HEK293 (cell line): ENCODE measurements around the gene CIAO2A.

Experiments
- CTCF ChIA-PET: fragments of 350-600 bp; formaldehyde crosslinking; extraction: SDS; loops from one replicate; lab custom pipeline; 2021; ENCODE audit warnings: antibody characterized with exemption; lab: Yijun Ruan, JAX
- POLR2A ChIA-PET: fragments of 300-600 bp; formaldehyde crosslinking; extraction: SDS; loops from one replicate; lab custom pipeline; 2020; ENCODE audit warnings: antibody characterized with exemption, inconsistent platforms; lab: Yijun Ruan, JAX
- H3K27ac ChIP-seq: fragments of 200-500 bp; sonication (Bioruptor generic); 2 replicates; pipeline ENCODE4 v1.5.1; 2014; ENCODE audit warnings: low read depth, low read length, control low read depth, inconsistent platforms; ENCODE audit errors: extremely low read depth
- H3K36me3 ChIP-seq, 2 experiments: fragments of 200-500 bp in 1 of 2; sonication (Bioruptor generic) in 1 of 2; 1 replicate in 1 of 2; 2 replicates in 1 of 2; pipeline ENCODE4 v1.5.1; 2014 to 2017; ENCODE audit warnings: inconsistent platforms in 2 of 2, low read length in 2 of 2; ENCODE audit not compliant: control insufficient read depth in 2 of 2, insufficient read depth in 1 of 2
- H3K4me1 ChIP-seq: fragments of 200-500 bp; sonication (Bioruptor generic); 2 replicates; pipeline ENCODE4 v1.5.1; 2014; ENCODE audit warnings: mild to moderate bottlenecking, low read length, inconsistent platforms; ENCODE audit not compliant: control insufficient read depth, insufficient read depth
- H3K4me3 ChIP-seq: 2 replicates; pipeline ENCODE4 v1.5.1; 2011; ENCODE audit warnings: low read depth, mild to moderate bottlenecking, control low read depth, low read length, moderate library complexity
- H3K9me3 ChIP-seq: fragments of 200-500 bp; sonication (Bioruptor generic); 2 replicates; pipeline ENCODE4 v1.5.1; 2014; ENCODE audit warnings: low read depth, low read length, inconsistent platforms; ENCODE audit not compliant: control insufficient read depth, insufficient read depth
- ATF2 ChIP-seq: fragments of 450-650 bp; formaldehyde crosslinking; IDR thresholded peaks from 2 replicates; pipeline ENCODE4 v1.5.1; 2016; ENCODE audit warnings: missing biosample characterization, missing genetic modification characterization, low read depth
- KLF9 ChIP-seq: fragments of 450-650 bp; formaldehyde crosslinking; IDR thresholded peaks from 2 replicates; pipeline ENCODE4 v1.5.1; 2016; ENCODE audit warnings: missing biosample characterization, missing genetic modification characterization, low read depth
- REPIN1 ChIP-seq: fragments of 450-650 bp; formaldehyde crosslinking; IDR thresholded peaks from 2 replicates; pipeline ENCODE4 v1.5.1; 2017; ENCODE audit warnings: missing biosample characterization, missing genetic modification characterization, low read depth
- SCRT2 ChIP-seq: fragments of 450-650 bp; formaldehyde crosslinking; IDR thresholded peaks from 2 replicates; pipeline ENCODE4 v1.5.1; 2016; ENCODE audit warnings: missing biosample characterization, missing genetic modification characterization
- TCF7L2 ChIP-seq: IDR thresholded peaks from 2 replicates; pipeline ENCODE4 v1.6.1; 2011; ENCODE audit warnings: low read depth, mild to moderate bottlenecking, inconsistent platforms, low read length, moderate library complexity, borderline replicate concordance
- TRIM28 ChIP-seq: IDR thresholded peaks from 2 replicates; pipeline ENCODE4 v1.6.1; 2011; ENCODE audit warnings: low read length, control low read depth, borderline replicate concordance
- ZIC2 ChIP-seq: fragments of 450-650 bp; formaldehyde crosslinking; IDR thresholded peaks from 2 replicates; pipeline ENCODE4 v1.5.1; 2016; ENCODE audit warnings: missing biosample characterization, missing genetic modification characterization
- ZNF10 ChIP-seq: fragments of 450-650 bp; formaldehyde crosslinking; IDR thresholded peaks from 2 replicates; pipeline ENCODE4 v1.5.1; 2017; ENCODE audit warnings: missing biosample characterization, missing genetic modification characterization
- ZNF132 ChIP-seq: fragments of 450-650 bp; formaldehyde crosslinking; IDR thresholded peaks from 2 replicates; pipeline ENCODE4 v1.5.1; 2017; ENCODE audit warnings: missing biosample characterization, missing genetic modification characterization, borderline replicate concordance
- ZNF138 ChIP-seq: fragments of 450-650 bp; formaldehyde crosslinking; IDR thresholded peaks from 2 replicates; pipeline ENCODE4 v1.5.1; 2016; ENCODE audit warnings: missing biosample characterization, missing genetic modification characterization, borderline replicate concordance
- ZNF202 ChIP-seq: fragments of 450-650 bp; formaldehyde crosslinking; IDR thresholded peaks from 2 replicates; pipeline ENCODE4 v1.5.1; 2016; ENCODE audit warnings: missing biosample characterization, missing genetic modification characterization, borderline replicate concordance
- ZNF302 ChIP-seq: fragments of 450-650 bp; formaldehyde crosslinking; IDR thresholded peaks from 2 replicates; pipeline ENCODE4 v1.5.1; 2016; ENCODE audit warnings: missing biosample characterization, missing genetic modification characterization, low read depth
- ZNF311 ChIP-seq: fragments of 450-650 bp; formaldehyde crosslinking; IDR thresholded peaks from 2 replicates; pipeline ENCODE4 v1.5.1; 2017; ENCODE audit warnings: missing biosample characterization, missing genetic modification characterization, borderline replicate concordance
- ZNF324 ChIP-seq: fragments of 450-650 bp; formaldehyde crosslinking; IDR thresholded peaks from 2 replicates; pipeline ENCODE4 v1.5.1; 2016; ENCODE audit warnings: missing biosample characterization, missing genetic modification characterization
- ZNF350 ChIP-seq: fragments of 450-650 bp; formaldehyde crosslinking; IDR thresholded peaks from 2 replicates; pipeline ENCODE4 v1.5.0; 2017; ENCODE audit warnings: missing biosample characterization, mild to moderate bottlenecking, missing genetic modification characterization
- ZNF521 ChIP-seq: fragments of 450-650 bp; formaldehyde crosslinking; IDR thresholded peaks from 2 replicates; pipeline ENCODE4 v1.5.1; 2017; ENCODE audit warnings: missing biosample characterization, mild to moderate bottlenecking, missing genetic modification characterization
- ZNF560 ChIP-seq: fragments of 450-650 bp; formaldehyde crosslinking; IDR thresholded peaks from 2 replicates; pipeline ENCODE4 v1.5.1; 2017; ENCODE audit warnings: missing biosample characterization, missing genetic modification characterization, borderline replicate concordance
- ZNF610 ChIP-seq: fragments of 450-650 bp; formaldehyde crosslinking; IDR thresholded peaks from 2 replicates; pipeline ENCODE4 v1.5.1; 2016; ENCODE audit warnings: missing biosample characterization, missing genetic modification characterization, borderline replicate concordance
- ZSCAN18 ChIP-seq: fragments of 450-650 bp; formaldehyde crosslinking; IDR thresholded peaks from 2 replicates; pipeline ENCODE4 v1.5.1; 2016; ENCODE audit warnings: missing biosample characterization, missing genetic modification characterization
- ZSCAN30 ChIP-seq: fragments of 450-650 bp; IDR thresholded peaks from 2 replicates; pipeline ENCODE4 v1.5.1; 2018; ENCODE audit warnings: missing biosample characterization, mild to moderate bottlenecking, missing genetic modification characterization, moderate library complexity
- ZXDB ChIP-seq: fragments of 450-650 bp; formaldehyde crosslinking; IDR thresholded peaks from 2 replicates; pipeline ENCODE4 v1.5.1; 2016; ENCODE audit warnings: missing biosample characterization, missing genetic modification characterization
- TF ChIP-seq, protein P1 (sequence below): fragments of 450-650 bp; formaldehyde crosslinking; IDR thresholded peaks from 2 replicates; pipeline ENCODE4 v1.5.1; 2016; ENCODE audit warnings: missing biosample characterization, missing genetic modification characterization
- TF ChIP-seq, protein P2 (sequence below): fragments of 450-650 bp; formaldehyde crosslinking; IDR thresholded peaks from 2 replicates; pipeline ENCODE4 v1.5.1; 2016; ENCODE audit warnings: missing biosample characterization, missing genetic modification characterization
- TF ChIP-seq, protein P3 (sequence below): fragments of 450-650 bp; formaldehyde crosslinking; IDR thresholded peaks from 2 replicates; pipeline ENCODE4 v1.5.1; 2017; ENCODE audit warnings: missing biosample characterization, missing genetic modification characterization
- TF ChIP-seq, protein P4 (sequence below): fragments of 450-650 bp; formaldehyde crosslinking; IDR thresholded peaks from 2 replicates; pipeline ENCODE4; 2016; ENCODE audit warnings: missing biosample characterization, missing genetic modification characterization

CIAO2A gene

GRCh38 chr15:64034519-64034918 lies 59.1 kb downstream of the CIAO2A start:
- H3K4me3 ChIP-seq = no peak overlapping the region
- ChIA-PET CTCF (interaction anchor here (1.5 kb wide), 1 partner anchor 12 kb away, joined by 3 read pairs; the partner anchor contains the start of gene DAPK2), POLR2A (no interaction called here)
- H3K4me1 ChIP-seq = no peaks in the 10 kb centered on the region
- H3K9me3 ChIP-seq = no peaks in the 10 kb centered on the region
- H3K27ac ChIP-seq = no peak overlapping the region
- H3K36me3 ChIP-seq = no peaks in the 10 kb centered on the region
- TF ChIP-seq ZNF521 (tag by site-specific recombination) (no peak), KLF9 (tag by site-specific recombination) (no peak), ZNF311 (tag by site-specific recombination) (no peak), ZNF138 (tag by site-specific recombination) (no peak), ZNF202 (tag by site-specific recombination) (no peak), ZIC2 (no peak), ZNF560 (tag by site-specific recombination) (no peak), ZXDB (tag by site-specific recombination) (no peak), REPIN1 (tag by site-specific recombination) (no peak), ZNF132 (no peak)
- TF ChIP-seq, protein P1, sequence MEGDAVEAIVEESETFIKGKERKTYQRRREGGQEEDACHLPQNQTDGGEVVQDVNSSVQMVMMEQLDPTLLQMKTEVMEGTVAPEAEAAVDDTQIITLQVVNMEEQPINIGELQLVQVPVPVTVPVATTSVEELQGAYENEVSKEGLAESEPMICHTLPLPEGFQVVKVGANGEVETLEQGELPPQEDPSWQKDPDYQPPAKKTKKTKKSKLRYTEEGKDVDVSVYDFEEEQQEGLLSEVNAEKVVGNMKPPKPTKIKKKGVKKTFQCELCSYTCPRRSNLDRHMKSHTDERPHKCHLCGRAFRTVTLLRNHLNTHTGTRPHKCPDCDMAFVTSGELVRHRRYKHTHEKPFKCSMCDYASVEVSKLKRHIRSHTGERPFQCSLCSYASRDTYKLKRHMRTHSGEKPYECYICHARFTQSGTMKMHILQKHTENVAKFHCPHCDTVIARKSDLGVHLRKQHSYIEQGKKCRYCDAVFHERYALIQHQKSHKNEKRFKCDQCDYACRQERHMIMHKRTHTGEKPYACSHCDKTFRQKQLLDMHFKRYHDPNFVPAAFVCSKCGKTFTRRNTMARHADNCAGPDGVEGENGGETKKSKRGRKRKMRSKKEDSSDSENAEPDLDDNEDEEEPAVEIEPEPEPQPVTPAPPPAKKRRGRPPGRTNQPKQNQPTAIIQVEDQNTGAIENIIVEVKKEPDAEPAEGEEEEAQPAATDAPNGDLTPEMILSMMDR = no peak
- TF ChIP-seq, protein P2, sequence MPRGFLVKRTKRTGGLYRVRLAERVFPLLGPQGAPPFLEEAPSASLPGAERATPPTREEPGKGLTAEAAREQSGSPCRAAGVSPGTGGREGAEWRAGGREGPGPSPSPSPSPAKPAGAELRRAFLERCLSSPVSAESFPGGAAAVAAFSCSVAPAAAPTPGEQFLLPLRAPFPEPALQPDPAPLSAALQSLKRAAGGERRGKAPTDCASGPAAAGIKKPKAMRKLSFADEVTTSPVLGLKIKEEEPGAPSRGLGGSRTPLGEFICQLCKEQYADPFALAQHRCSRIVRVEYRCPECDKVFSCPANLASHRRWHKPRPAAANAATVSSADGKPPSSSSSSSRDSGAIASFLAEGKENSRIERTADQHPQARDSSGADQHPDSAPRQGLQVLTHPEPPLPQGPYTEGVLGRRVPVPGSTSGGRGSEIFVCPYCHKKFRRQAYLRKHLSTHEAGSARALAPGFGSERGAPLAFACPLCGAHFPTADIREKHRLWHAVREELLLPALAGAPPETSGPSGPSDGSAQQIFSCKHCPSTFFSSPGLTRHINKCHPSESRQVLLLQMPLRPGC (tag by site-specific recombination) = no peak
- TF ChIP-seq, protein P3, sequence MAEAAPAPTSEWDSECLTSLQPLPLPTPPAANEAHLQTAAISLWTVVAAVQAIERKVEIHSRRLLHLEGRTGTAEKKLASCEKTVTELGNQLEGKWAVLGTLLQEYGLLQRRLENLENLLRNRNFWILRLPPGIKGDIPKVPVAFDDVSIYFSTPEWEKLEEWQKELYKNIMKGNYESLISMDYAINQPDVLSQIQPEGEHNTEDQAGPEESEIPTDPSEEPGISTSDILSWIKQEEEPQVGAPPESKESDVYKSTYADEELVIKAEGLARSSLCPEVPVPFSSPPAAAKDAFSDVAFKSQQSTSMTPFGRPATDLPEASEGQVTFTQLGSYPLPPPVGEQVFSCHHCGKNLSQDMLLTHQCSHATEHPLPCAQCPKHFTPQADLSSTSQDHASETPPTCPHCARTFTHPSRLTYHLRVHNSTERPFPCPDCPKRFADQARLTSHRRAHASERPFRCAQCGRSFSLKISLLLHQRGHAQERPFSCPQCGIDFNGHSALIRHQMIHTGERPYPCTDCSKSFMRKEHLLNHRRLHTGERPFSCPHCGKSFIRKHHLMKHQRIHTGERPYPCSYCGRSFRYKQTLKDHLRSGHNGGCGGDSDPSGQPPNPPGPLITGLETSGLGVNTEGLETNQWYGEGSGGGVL (tag by site-specific recombination) = no peak

DNA sequence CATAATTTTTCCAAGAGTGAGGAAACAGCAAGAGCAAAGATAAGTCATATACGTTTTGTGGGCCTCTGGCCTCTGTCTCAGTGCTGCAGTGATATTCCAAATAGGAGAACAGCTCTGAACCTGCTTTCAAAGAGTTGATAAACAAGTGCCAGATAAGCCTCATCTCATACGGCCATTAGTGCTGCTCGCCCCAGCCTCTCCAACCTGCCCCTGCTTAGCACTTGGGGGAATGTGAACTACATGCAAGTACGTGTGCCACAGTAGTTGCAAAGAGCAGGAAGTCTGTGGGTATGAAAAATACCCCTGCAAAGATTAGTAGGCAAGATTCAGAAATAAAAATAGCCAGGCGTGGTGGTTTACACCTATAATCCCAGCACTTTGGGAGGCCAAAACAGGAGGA lies 61.3 kb downstream of the CIAO2A start:
- ChIA-PET CTCF (interaction anchor here (0.6 kb wide), 1 partner anchor 14 kb away, joined by 3 read pairs; the partner anchor contains the start of gene DAPK2), POLR2A (no interaction called here)
- no peak overlapping the region for H3K4me3 ChIP-seq
- no peak overlapping the region for H3K27ac ChIP-seq
- no peaks in the 10 kb centered on the region for H3K36me3 ChIP-seq
- no peaks in the 10 kb centered on the region for H3K9me3 ChIP-seq
- TF ChIP-seq ZSCAN30 (tag by site-specific recombination) = no peak
- no peak for TF ChIP-seq TRIM28
- TF ChIP-seq ZNF350 = no peak
- TF ChIP-seq ATF2 (tag by site-specific recombination) = no peak
- no peak for TF ChIP-seq ZNF324 (tag by site-specific recombination)
- TF ChIP-seq ZNF10 = no peak
- TF ChIP-seq, protein P4, sequence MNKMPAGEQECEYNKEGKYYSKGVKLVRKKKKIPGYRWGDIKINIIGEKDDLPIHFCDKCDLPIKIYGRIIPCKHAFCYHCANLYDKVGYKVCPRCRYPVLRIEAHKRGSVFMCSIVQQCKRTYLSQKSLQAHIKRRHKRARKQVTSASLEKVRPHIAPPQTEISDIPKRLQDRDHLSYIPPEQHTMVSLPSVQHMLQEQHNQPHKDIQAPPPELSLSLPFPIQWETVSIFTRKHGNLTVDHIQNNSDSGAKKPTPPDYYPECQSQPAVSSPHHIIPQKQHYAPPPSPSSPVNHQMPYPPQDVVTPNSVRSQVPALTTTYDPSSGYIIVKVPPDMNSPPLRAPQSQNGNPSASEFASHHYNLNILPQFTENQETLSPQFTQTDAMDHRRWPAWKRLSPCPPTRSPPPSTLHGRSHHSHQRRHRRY (tag by site-specific recombination) = no peak
- TF ChIP-seq SCRT2 (tag by site-specific recombination) = no peak
- TF ChIP-seq ZNF610 = no peak
- TF ChIP-seq ZNF302 = no peak
- TF ChIP-seq TCF7L2 = no peak
- TF ChIP-seq ZSCAN18 (tag by site-specific recombination) = no peak
- no peaks in the 10 kb centered on the region for H3K4me1 ChIP-seq
